Sigmoid colon (tissue), 7 donors: Measurements from ENCODE around the gene FYN. TPM values are rescaled to one million over a fixed set of nuclear protein-coding genes. Genes with fewer than 3 reads are reported as not detected.

ENCODE experiments used
- DNase-seq: peaks from one replicate; pipeline ENCODE4 v3.0.0-alpha.2; 2019
- H3K27ac ChIP-seq, 4 donors: fragments of 200-600 bp; sonication (generic); one replicate each; pipeline ENCODE4 v1.5.1; 2016 to 2019; ENCODE audit warnings: mild to moderate bottlenecking in 1 of 4
- H3K27me3 ChIP-seq, 3 donors: fragments of 200-600 bp; sonication (generic); one replicate each; pipeline ENCODE4 v1.5.1; 2019; ENCODE audit warnings: mild to moderate bottlenecking in 1 of 3
- H3K36me3 ChIP-seq, 4 donors: fragments of 200-600 bp; sonication (generic); one replicate each; pipeline ENCODE4 v1.5.1; 2016 to 2019
- H3K4me1 ChIP-seq, 4 donors: fragments of 200-600 bp; sonication (generic); one replicate each; pipeline ENCODE4 v1.5.1; 2017 to 2019
- H3K4me3 ChIP-seq, 4 donors: fragments of 200-600 bp; sonication (generic); one replicate each; pipeline ENCODE4 v1.5.1; 2017 to 2019; ENCODE audit warnings: mild to moderate bottlenecking in 2 of 4, moderate library complexity in 1 of 4
- H3K9me3 ChIP-seq, 4 donors: fragments of 200-600 bp in 3 of 4; sonication (generic) in 3 of 4; one replicate each; pipeline versions ENCODE4 v1.5.1 to v1.6.1; 2013 to 2019
- CTCF ChIP-seq, 4 experiments: fragments of 450-650 bp in 3 of 4; fragments of 200-600 bp in 1 of 4; IDR thresholded peaks; one replicate each; pipeline ENCODE4 v1.5.1; 2016 to 2019; ENCODE audit warnings: antibody characterized with exemption in 4 of 4, mild to moderate bottlenecking in 3 of 4, moderate library complexity in 2 of 4
- EP300 ChIP-seq, 4 donors: sonication (generic); formaldehyde crosslinking; IDR thresholded peaks; one replicate each; pipeline ENCODE4 v1.6.1; 2017; ENCODE audit warnings: antibody characterized with exemption in 4 of 4
- POLR2A ChIP-seq, 2 donors: fragments of 450-650 bp; IDR thresholded peaks; one replicate each; pipeline ENCODE4 v1.6.1; 2016; ENCODE audit warnings: antibody characterized with exemption in 2 of 2, mild to moderate bottlenecking in 2 of 2, moderate library complexity in 2 of 2
- POLR2AphosphoS5 ChIP-seq, 4 donors: sonication (generic); formaldehyde crosslinking; IDR thresholded peaks; one replicate each; pipeline ENCODE4 v1.6.1; 2017; ENCODE audit warnings: antibody characterized with exemption in 4 of 4
- WGBS, 2 donors: extraction: QIAGEN DNeasy Blood & Tissue Kit; methylation state at CpG; one replicate each; pipeline ENCODE4 v1.1.7; 2013; 5-methylcytosine and 5-hydroxymethylcytosine counted together
- intact Hi-C: fragments of 100-400 bp; cut with DNase I; formaldehyde crosslinking; loops from one replicate; pipeline ENCODE4 v1.15.1; 2023
- polyA plus RNA-seq, 3 donors: library from polyadenylated mRNA; stranded (reverse); fragments of 200-250 nt; gene quantifications; one replicate each; pipeline ENCODE4 v1.2.3, GENCODE V29; 2013
- total RNA-seq, 4 donors: library from RNA; depleted of rRNA; stranded (reverse); fragments of >200 nt; gene quantifications; one replicate each; pipeline ENCODE4 v1.1.0, GENCODE V29; 2016
- donor health status: healthy with polysubstance abuse.
- donor health status: Bipolar disorder and iron deficiency.
- donor health status: healthy.

Gene FYN
- total and polyA plus RNA-seq, 7 donors: 2.3 to 81.4 (median 56.9) TPM

DNA sequence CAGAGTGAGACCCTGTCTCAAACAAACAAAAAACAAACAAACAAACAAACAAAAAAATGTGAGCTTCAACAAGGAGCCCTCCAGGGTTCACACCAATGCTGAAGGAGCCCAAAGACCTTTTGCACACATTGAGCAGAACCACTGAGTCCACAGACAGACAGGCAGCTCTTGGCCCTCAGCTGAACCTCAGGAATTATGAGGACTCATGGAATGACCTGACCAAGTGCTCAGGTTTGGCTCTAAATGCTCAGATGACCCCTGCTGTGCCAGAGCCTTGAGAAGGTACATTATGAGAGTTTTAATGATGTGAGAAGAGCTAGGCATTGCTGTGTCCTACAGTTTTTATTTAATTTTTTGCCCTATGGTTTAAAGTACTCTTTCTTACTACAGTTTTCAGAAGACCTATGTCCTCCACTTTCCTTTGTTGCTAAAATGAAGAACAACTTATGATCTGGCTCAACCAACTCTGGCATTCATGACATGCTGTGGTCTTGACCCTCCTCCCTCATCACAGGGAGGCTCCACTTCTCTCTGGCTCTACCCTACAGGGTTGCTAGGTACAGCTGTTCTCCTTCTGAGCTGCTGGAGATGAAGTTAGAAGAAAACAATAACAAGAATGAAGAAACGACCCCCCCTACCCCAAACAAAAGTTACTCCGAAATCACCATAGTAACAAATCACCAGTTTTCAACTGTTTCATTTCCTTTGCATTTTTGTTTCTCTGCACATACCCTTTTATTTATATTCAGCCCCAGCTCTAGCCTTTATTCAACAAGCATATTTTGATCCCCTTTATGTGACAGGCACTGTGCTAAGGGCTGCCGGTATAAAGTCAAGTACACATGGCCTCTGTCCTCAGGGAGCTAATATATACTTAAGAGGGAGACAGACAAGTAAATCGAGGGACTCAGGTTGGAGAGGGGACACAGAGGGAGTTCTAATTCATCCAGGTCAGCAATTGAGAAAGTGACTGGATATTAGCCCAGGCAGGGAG is 138.9 kb downstream of the FYN start:
- no peak for DNase-seq
- no peaks in the 10 kb centered on the region for H3K36me3 ChIP-seq

GRCh38 chr6:111732390-111732789 is 140.9 kb downstream of the FYN start:
- DNase-seq: no peak
- peaks cover 0 to 23% (median 16%) of the 10 kb centered on the region in 4 donors for H3K4me1 ChIP-seq
- 94 to 96% methylated on average over 7 of the region's 7 CpGs for WGBS, 2 donors
- intact Hi-C loops: no loop called here
- H3K4me3 ChIP-seq: no peak overlapping the region
- no peaks in the 10 kb centered on the region for H3K9me3 ChIP-seq
- TF ChIP-seq CTCF (IDR thresholded peaks at IDR 0.05) (no peak), POLR2A (IDR thresholded peaks at IDR 0.05) (no peak), EP300 (IDR thresholded peaks at IDR 0.05) (no peak), POLR2AphosphoS5 (IDR thresholded peaks at IDR 0.05) (no peak)
- no peaks in the 10 kb centered on the region for H3K36me3 ChIP-seq
- H3K27ac ChIP-seq: no peak overlapping the region
- no peaks in the 10 kb centered on the region for H3K27me3 ChIP-seq

More for the DNA sequence above, 138.9 kb downstream of the FYN start:
- TF ChIP-seq POLR2AphosphoS5 (IDR thresholded peaks at IDR 0.05) (no peak), POLR2A (IDR thresholded peaks at IDR 0.05) (no peak)
- Histone ChIP-seq H3K4me1 (peaks cover 0 to 27% (median 18%) of the 10 kb centered on the region in 4 donors), H3K4me3 (no peak overlapping the region), H3K9me3 (no peaks in the 10 kb centered on the region), H3K27me3 (no peaks in the 10 kb centered on the region), H3K27ac (no peak overlapping the region)
- 62 to 74% methylated on average over 4 of the region's 4 CpGs for WGBS, 2 donors
- intact Hi-C loops: no loop called here

DNA sequence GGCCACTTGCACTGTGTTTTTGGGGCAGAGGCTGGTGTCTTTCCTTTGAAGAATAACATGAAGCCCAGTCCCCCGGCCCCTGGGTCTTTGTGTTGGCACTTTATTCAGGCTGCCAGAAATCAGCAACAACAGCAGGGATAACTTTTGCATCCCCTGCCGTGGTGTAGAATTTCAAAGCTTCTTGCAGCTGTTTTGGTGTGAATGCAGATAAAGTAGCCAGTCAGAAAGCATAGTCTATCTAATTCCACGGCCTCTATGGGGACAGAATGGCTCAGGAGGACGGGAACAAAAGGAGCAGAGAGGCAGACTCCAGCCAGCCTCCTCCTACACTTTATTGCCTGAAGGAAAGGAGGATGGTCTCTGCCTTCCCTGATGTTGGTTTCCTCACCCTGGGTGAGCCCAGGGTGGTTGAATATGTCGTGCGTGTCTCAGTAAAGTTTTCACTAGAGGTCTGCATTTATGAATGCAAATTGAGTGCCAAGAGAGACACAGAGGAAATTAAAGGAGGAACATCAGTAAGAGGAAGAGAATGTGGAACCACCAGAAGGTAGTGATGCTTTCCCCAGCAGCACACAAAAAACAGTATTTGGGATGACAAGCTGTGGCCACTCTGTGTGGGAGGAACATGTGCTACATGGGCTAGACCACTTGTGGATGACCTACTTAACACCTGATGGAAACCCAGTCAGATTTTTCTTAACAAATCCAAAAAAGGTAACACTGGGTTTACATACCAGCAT is 141.6 kb downstream of the FYN start:
- intact Hi-C loops: no loop called here
- no peak for DNase-seq
- Histone ChIP-seq H3K27ac (no peak overlapping the region), H3K4me1 (peaks cover 0 to 17% (median 13%) of the 10 kb centered on the region in 4 donors), H3K9me3 (no peaks in the 10 kb centered on the region), H3K4me3 (no peak overlapping the region), H3K27me3 (no peaks in the 10 kb centered on the region), H3K36me3 (no peaks in the 10 kb centered on the region)
- 72 to 77% methylated on average over 6 of the region's 6 CpGs for WGBS, 2 donors
- TF ChIP-seq CTCF (IDR thresholded peaks at IDR 0.05) (no peak), EP300 (IDR thresholded peaks at IDR 0.05) (no peak), POLR2AphosphoS5 (IDR thresholded peaks at IDR 0.05) (no peak), POLR2A (IDR thresholded peaks at IDR 0.05) (no peak)

DNA sequence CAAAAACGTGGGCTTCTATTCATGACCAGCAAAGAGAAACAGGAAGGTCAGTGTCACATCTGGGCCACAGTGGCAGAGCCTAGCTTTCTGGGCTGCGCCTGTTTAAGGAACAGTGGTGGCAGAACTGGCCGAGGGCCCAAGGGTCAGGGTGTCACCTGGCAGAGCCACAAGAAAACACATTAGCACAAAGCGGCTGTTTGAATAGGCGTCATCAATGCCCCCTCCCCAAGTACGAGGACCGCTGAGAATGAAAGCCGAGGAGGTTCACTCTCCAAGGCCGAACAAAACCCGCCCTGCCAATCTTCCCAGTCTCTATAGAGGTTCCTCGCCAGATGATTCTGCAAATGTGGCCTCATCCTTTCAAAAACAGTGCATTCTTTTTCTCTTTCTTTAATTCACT is 142.4 kb downstream of the FYN start:
- H3K4me3 ChIP-seq: no peak overlapping the region
- no peak for DNase-seq
- TF ChIP-seq POLR2AphosphoS5 (IDR thresholded peaks at IDR 0.05): no peak
- TF ChIP-seq EP300 (IDR thresholded peaks at IDR 0.05): no peak
- TF ChIP-seq POLR2A (IDR thresholded peaks at IDR 0.05): no peak
- no peak for TF ChIP-seq CTCF (IDR thresholded peaks at IDR 0.05)
- peaks cover 0 to 15% (median 11%) of the 10 kb centered on the region in 4 donors for H3K4me1 ChIP-seq
- H3K27ac ChIP-seq: no peak overlapping the region
- no peaks in the 10 kb centered on the region for H3K9me3 ChIP-seq
- H3K36me3 ChIP-seq: no peaks in the 10 kb centered on the region
- intact Hi-C loops: no loop called here
- 78 to 84% methylated on average over 11 of the region's 11 CpGs for WGBS, 2 donors
- no peaks in the 10 kb centered on the region for H3K27me3 ChIP-seq

- WGBS, 2 donors: 91 to 95% methylated on average over 3 of the region's 3 CpGs
- Histone ChIP-seq H3K27me3 (no peaks in the 10 kb centered on the region), H3K36me3 (no peaks in the 10 kb centered on the region), H3K27ac (no peak overlapping the region), H3K9me3 (no peaks in the 10 kb centered on the region), H3K4me1 (peaks cover 0 to 24% (median 3%) of the 10 kb centered on the region in 4 donors), H3K4me3 (no peak overlapping the region)
- DNase-seq: no peak
- TF ChIP-seq EP300 (IDR thresholded peaks at IDR 0.05) (no peak), CTCF (IDR thresholded peaks at IDR 0.05) (peak in 1 of 4 experiments; percentile 31)
- intact Hi-C loops: no loop called here
These were observed 145.4 kb downstream of the FYN start for GRCh38 chr6:111727802-111728201.
